CD4-positive, alpha-beta memory T cell (primary cell): ENCODE measurements around the gene NELFA. TPM values are rescaled to one million over a fixed set of nuclear protein-coding genes. Genes with fewer than 3 reads are reported as not detected.

Source experiments
- CTCF ChIA-PET: fragments of 350-600 bp; sonication (Branson Sonifier 250); formaldehyde crosslinking; loops from one replicate; lab custom pipeline; 2021; ENCODE audit warnings: inconsistent platforms; ENCODE audit not compliant: partially characterized antibody; lab: Charles Lee
- POLR2A ChIA-PET: fragments of 350-600 bp; sonication (Branson Sonifier 250); formaldehyde crosslinking; loops from one replicate; lab custom pipeline; 2021; ENCODE audit not compliant: partially characterized antibody; lab: Charles Lee
- DNase-seq, 5 donors: peaks; one replicate each; pipeline versions ENCODE4 v3.0.0 to v3.0.0-alpha.2; 2020 to 2022; ENCODE audit warnings: mixed read lengths in 1 of 5
- H3K27ac ChIP-seq: one replicate; pipeline ENCODE4 v1.7.0; 2013; ENCODE audit warnings: low read depth, low read length
- H3K27me3 ChIP-seq: 2 replicates; pipeline ENCODE4 v1.7.0; 2013; ENCODE audit warnings: mild to moderate bottlenecking, low read length, moderate library complexity; ENCODE audit not compliant: insufficient read depth
- H3K36me3 ChIP-seq: 2 replicates; pipeline ENCODE4 v1.7.0; 2013; ENCODE audit warnings: mild to moderate bottlenecking, low read length, moderate library complexity; ENCODE audit not compliant: insufficient read depth
- H3K4me1 ChIP-seq: 2 replicates; pipeline ENCODE4 v1.7.0; 2013; ENCODE audit warnings: mild to moderate bottlenecking, low read length, moderate library complexity; ENCODE audit not compliant: insufficient read depth
- H3K4me3 ChIP-seq, 2 donors: one replicate each; pipeline ENCODE4 v1.7.0; 2013; ENCODE audit warnings: low read length in 2 of 2, mild to moderate bottlenecking in 1 of 2
- H3K9me3 ChIP-seq, 2 donors: one replicate each; pipeline ENCODE4 v1.7.0; 2013; ENCODE audit warnings: low read length in 2 of 2, control low read depth in 1 of 2; ENCODE audit not compliant: control insufficient read depth in 1 of 2
- H3K27ac Mint-ChIP-seq, 7 donors: one replicate each; pipeline ENCODE4 v1.8.0; 2020 to 2021; ENCODE audit warnings: mixed read lengths in 7 of 7, mild to moderate bottlenecking in 6 of 7, inconsistent platforms in 3 of 7, moderate library complexity in 3 of 7
- H3K27me3 Mint-ChIP-seq, 2 donors: one replicate each; pipeline ENCODE4 v1.8.0; 2020 to 2021; ENCODE audit warnings: mixed read lengths in 2 of 2
- H3K36me3 Mint-ChIP-seq, 2 donors: one replicate each; pipeline ENCODE4 v1.8.0; 2020 to 2021; ENCODE audit warnings: mixed read lengths in 2 of 2, inconsistent platforms in 1 of 2, mild to moderate bottlenecking in 1 of 2
- H3K4me1 Mint-ChIP-seq, 4 donors: one replicate each; pipeline ENCODE4 v1.8.0; 2020 to 2021; ENCODE audit warnings: mixed read lengths in 4 of 4, mild to moderate bottlenecking in 1 of 4
- H3K4me3 Mint-ChIP-seq, 8 donors: one replicate each; pipeline ENCODE4 v1.8.0; 2020 to 2021; ENCODE audit warnings: mixed read lengths in 8 of 8, mild to moderate bottlenecking in 7 of 8, moderate library complexity in 6 of 8, inconsistent platforms in 3 of 8
- H3K9me3 Mint-ChIP-seq, 8 donors: one replicate each; pipeline ENCODE4 v1.8.0; 2020 to 2021; ENCODE audit warnings: mixed read lengths in 8 of 8, mild to moderate bottlenecking in 5 of 8, inconsistent platforms in 3 of 8, moderate library complexity in 1 of 8
- intact Hi-C: fragments of 100-400 bp; cut with micrococcal nuclease; formaldehyde crosslinking; loops from one replicate; pipeline ENCODE4 v1.15.1; 2023
- polyA plus RNA-seq, 2 donors: library from polyadenylated mRNA; unstranded; fragments of 300-500 nt; fragmentation: Illumina TruSeq; gene quantifications; one replicate each; pipeline ENCODE4 v1.2.3, GENCODE V29; 2021
- total RNA-seq, 2 experiments: library from RNA; stranded (reverse); gene quantifications; one replicate each; pipeline ENCODE4 v1.2.3, GENCODE V29; 2021

NELFA gene
- 10 to 100 TPM; 47.0 to 48.3 TPM for total RNA-seq
- polyA plus RNA-seq, result 10 to 100 TPM; 12.1 to 37.5 TPM

DNA sequence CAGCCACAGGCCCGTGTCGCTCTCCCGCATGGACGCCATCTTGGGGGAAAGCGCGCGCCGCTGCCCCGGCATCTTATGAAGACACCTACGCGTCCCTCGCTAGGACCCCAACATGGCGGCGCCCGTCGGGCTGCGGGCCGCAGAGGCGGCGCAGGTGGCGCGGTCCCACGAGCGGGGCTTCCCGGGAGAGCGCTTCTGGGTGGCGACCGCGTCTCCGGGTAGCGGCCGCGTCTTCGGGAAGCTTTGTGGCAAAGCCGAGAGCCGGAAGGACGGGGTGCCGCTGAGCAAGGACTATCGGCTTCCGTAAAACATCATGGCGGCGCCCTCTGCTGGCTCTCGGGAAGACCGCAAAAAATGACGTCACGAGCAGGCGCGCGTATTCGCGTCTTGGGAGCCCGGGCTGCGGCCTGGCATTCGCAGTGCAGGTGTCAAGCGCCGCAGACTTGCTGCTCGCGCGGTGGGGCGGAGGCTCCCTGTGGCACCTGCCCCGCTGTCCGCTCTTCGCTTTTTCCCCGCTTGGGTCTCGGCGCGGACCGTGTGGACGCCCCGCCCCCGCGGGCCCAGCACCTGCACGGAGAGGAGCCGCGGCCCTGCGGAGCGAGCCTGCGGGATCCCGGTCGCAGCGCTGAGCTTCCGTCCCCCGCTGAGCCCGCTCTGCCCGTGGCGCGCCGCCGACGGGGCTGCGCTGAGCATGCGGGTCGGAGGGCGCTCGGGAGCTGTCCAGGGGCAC is at the start of gene NELFA:
TSS of gene NELFA (minus strand) at position 54 of the 730 bp plus-strand sequence. CDS start at position 39, 15 bp downstream.
- intact Hi-C loops, result loop anchor here (1.0 to 10.0 kb wide), 4 partner anchors 32 to 1283 kb away; partner anchors contain the start of genes MXD4, NSD2 and RGS12
- Mint-ChIP-seq H3K36me3 (peaks cover 0 to 27% of the 10 kb centered on the region in 2 donors), H3K27ac (peak within 1 kb of the TSS; percentile 94 to 98 (median 97)), H3K4me3 (peak within 1 kb of the TSS; percentile 92 to 96 (median 94)), H3K27me3 (no peaks in the 10 kb centered on the region), H3K4me1 (peaks cover 29 to 42% (median 31%) of the 10 kb centered on the region in 4 donors), H3K9me3 (peaks cover 0 to 4% (median 0%) of the 10 kb centered on the region in 8 donors)
- Histone ChIP-seq H3K27me3 (no peaks in the 10 kb centered on the region), H3K36me3 (no peaks in the 10 kb centered on the region), H3K4me3 (peak within 1 kb of the TSS; percentile 76 to 94), H3K27ac (peak within 1 kb of the TSS; percentile 95), H3K4me1 (peaks cover 27% of the 10 kb centered on the region), H3K9me3 (no peaks in the 10 kb centered on the region)
- POLR2A ChIA-PET, result interaction anchor here (0.6 to 2.0 kb wide), 18 partner anchors 9 to 830 kb away, joined by 3 to 10 read pairs (median 4); partner anchors contain the start of genes HAUS3, LETM1, NSD2 and POLN
- DNase-seq, result peak; percentile 95 to 97 (median 97)
- CTCF ChIA-PET, result interaction anchor here (0.7 kb wide), 1 partner anchor 46 kb away, joined by 3 read pairs; no protein-coding TSS in a partner anchor

DNA sequence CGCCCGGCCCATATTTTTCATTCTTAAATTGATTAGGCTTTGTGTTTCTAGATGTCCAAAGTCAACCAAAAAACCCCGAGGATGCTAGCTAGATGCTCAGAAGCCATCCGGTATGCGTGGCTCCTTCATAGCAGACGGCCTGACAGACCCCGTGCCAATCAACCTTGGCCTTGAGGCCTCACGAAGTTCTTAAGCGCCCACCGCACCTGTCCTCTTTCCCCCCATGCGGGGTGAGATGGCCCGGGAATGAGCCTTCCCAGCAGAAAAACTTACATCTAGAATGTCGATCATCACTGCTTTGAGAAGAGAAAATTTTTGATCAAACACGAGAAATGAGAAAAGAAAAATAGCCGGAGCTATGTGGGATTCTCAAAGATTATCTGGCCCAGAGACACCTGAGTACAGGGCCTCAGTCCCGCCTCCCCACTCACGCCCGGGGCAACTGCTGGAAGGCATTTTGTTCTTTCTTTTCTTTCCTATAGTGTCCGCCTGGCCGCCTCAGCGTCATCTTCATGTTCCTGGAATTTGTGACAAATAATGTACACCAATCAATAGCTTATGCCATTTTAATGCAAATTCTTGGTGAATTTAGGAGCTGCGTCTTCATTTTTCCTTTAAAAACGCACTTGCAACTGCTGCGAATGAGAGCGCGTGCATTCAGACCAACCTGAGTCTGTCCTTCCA is 48.8 kb upstream of the NELFA start:
- intact Hi-C loops, result no loop called here
- H3K27ac Mint-ChIP-seq, result no peak overlapping the region
- H3K4me3 ChIP-seq, result no peak overlapping the region
- H3K27me3 ChIP-seq, result peaks cover 4% of the 10 kb centered on the region
- H3K9me3 Mint-ChIP-seq, result peaks cover 0 to 2% (median 0%) of the 10 kb centered on the region in 8 donors
- H3K36me3 Mint-ChIP-seq, result no peaks in the 10 kb centered on the region
- H3K4me3 Mint-ChIP-seq, result peak overlapping the region; percentile 61 to 79 (median 74)
- ChIA-PET POLR2A (no interaction called here), CTCF (no interaction called here)
- DNase-seq, result no peak
- no peaks in the 10 kb centered on the region for H3K4me1 ChIP-seq
- no peaks in the 10 kb centered on the region for H3K36me3 ChIP-seq
- no peak overlapping the region for H3K27ac ChIP-seq
- peaks cover 22 to 30% of the 10 kb centered on the region in 2 donors for H3K27me3 Mint-ChIP-seq
- H3K4me1 Mint-ChIP-seq, result peaks cover 0 to 8% (median 2%) of the 10 kb centered on the region in 4 donors
- H3K9me3 ChIP-seq, result no peaks in the 10 kb centered on the region

- H3K27ac Mint-ChIP-seq, result no peak overlapping the region
- ChIA-PET POLR2A (no interaction called here), CTCF (no interaction called here)
- Histone ChIP-seq H3K27me3 (peaks cover 4% of the 10 kb centered on the region), H3K27ac (no peak overlapping the region), H3K36me3 (no peaks in the 10 kb centered on the region), H3K4me1 (no peaks in the 10 kb centered on the region), H3K9me3 (no peaks in the 10 kb centered on the region), H3K4me3 (no peak overlapping the region)
- no peaks in the 10 kb centered on the region for H3K36me3 Mint-ChIP-seq
- no peak for DNase-seq
- no peak overlapping the region for H3K4me3 Mint-ChIP-seq
- intact Hi-C loops, result no loop called here
- H3K9me3 Mint-ChIP-seq, result peaks cover 0 to 2% (median 0%) of the 10 kb centered on the region in 8 donors
- peaks cover 0 to 8% (median 2%) of the 10 kb centered on the region in 4 donors for H3K4me1 Mint-ChIP-seq
- peaks cover 32 to 45% of the 10 kb centered on the region in 2 donors for H3K27me3 Mint-ChIP-seq
These were observed 45.4 kb upstream of the NELFA start for GRCh38 chr4:2054217-2054616.

DNA sequence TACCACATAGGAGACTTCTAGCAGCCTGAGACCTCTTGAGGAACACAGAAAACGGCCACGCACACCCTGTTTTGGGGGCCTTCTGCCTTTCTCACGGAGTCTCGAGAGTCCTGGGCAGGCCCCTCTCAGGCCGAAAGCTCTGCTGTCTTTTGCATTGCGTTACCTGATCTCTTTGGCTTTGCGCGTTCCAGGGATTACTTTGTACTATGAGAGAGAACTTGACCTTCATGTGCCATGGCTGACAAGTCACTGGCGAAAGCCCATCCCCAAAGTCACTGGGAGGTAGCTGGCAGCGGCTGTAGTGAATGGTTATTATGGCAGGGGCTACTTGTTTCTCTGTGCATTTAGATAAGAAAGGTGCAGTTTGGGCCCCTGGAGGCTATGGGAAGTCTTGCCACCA is 42.3 kb upstream of the NELFA start:
- Mint-ChIP-seq H3K4me3 (no peak overlapping the region), H3K27ac (no peak overlapping the region), H3K9me3 (no peaks in the 10 kb centered on the region), H3K27me3 (peaks cover 23 to 34% of the 10 kb centered on the region in 2 donors), H3K4me1 (no peaks in the 10 kb centered on the region), H3K36me3 (no peaks in the 10 kb centered on the region)
- ChIA-PET POLR2A (no interaction called here), CTCF (interaction anchor here (1.1 kb wide), 1 partner anchor 14 kb away, joined by 3 read pairs; no protein-coding TSS in a partner anchor)
- intact Hi-C loops, result no loop called here
- Histone ChIP-seq H3K27ac (no peak overlapping the region), H3K36me3 (no peaks in the 10 kb centered on the region), H3K4me3 (no peak overlapping the region), H3K9me3 (no peaks in the 10 kb centered on the region), H3K27me3 (no peaks in the 10 kb centered on the region), H3K4me1 (no peaks in the 10 kb centered on the region)
- no peak for DNase-seq

DNA sequence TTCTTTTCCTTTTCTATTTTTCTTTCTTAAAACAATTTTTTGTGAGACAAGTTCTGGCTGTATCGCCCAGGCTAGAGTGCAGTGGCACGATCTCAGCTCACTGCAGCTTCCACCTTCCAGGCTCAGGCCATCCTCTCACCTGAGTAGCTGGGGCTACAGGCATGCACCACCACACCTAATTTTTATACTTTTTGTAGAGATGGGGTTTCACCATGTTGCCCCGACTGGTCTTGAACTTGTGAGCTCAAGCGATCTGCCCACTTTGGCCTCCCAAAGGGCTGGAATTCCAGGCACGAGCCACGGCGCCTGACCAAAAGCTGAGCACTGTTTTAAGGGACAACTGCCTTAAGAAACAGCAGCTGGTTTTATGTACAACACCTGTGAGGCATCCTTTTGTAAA is 41.0 kb upstream of the NELFA start:
- POLR2A ChIA-PET, result no interaction called here
- H3K27me3 ChIP-seq, result no peaks in the 10 kb centered on the region
- Mint-ChIP-seq H3K9me3 (no peaks in the 10 kb centered on the region), H3K36me3 (no peaks in the 10 kb centered on the region), H3K27me3 (peaks cover 18 to 38% of the 10 kb centered on the region in 2 donors), H3K4me3 (no peak overlapping the region), H3K27ac (no peak overlapping the region), H3K4me1 (no peaks in the 10 kb centered on the region)
- no peaks in the 10 kb centered on the region for H3K36me3 ChIP-seq
- H3K4me1 ChIP-seq, result no peaks in the 10 kb centered on the region
- no peaks in the 10 kb centered on the region for H3K9me3 ChIP-seq
- H3K4me3 ChIP-seq, result no peak overlapping the region
- DNase-seq, result no peak
- CTCF ChIA-PET, result interaction anchor here (1.1 kb wide), 1 partner anchor 14 kb away, joined by 3 read pairs; no protein-coding TSS in a partner anchor
- no peak overlapping the region for H3K27ac ChIP-seq
- intact Hi-C loops, result no loop called here

GRCh38 chr4:2049381-2049780 is 40.6 kb upstream of the NELFA start:
- H3K9me3 Mint-ChIP-seq, result no peaks in the 10 kb centered on the region
- CTCF ChIA-PET, result interaction anchor here (1.1 kb wide), 1 partner anchor 13 kb away, joined by 3 read pairs; no protein-coding TSS in a partner anchor

GRCh38 chr4:2048831-2049230 is 40.1 kb upstream of the NELFA start:
- no peaks in the 10 kb centered on the region for H3K4me1 ChIP-seq
- no peaks in the 10 kb centered on the region for H3K4me1 Mint-ChIP-seq
- ChIA-PET CTCF (interaction anchor here (1.1 kb wide), 1 partner anchor 13 kb away, joined by 3 read pairs; no protein-coding TSS in a partner anchor), POLR2A (no interaction called here)
- peaks cover 15 to 34% of the 10 kb centered on the region in 2 donors for H3K27me3 Mint-ChIP-seq
- intact Hi-C loops, result no loop called here
- no peaks in the 10 kb centered on the region for H3K9me3 ChIP-seq
- H3K36me3 Mint-ChIP-seq, result no peaks in the 10 kb centered on the region
- H3K36me3 ChIP-seq, result no peaks in the 10 kb centered on the region
- no peak overlapping the region for H3K27ac ChIP-seq
- H3K27me3 ChIP-seq, result no peaks in the 10 kb centered on the region
- H3K4me3 ChIP-seq, result no peak overlapping the region
- no peak overlapping the region for H3K27ac Mint-ChIP-seq
- no peaks in the 10 kb centered on the region for H3K9me3 Mint-ChIP-seq
- DNase-seq, result no peak
- H3K4me3 Mint-ChIP-seq, result no peak overlapping the region

More at GRCh38 chr4:2049381-2049780, 40.6 kb upstream of the NELFA start:
- Histone ChIP-seq H3K4me1 (no peaks in the 10 kb centered on the region), H3K9me3 (no peaks in the 10 kb centered on the region), H3K27ac (no peak overlapping the region), H3K27me3 (no peaks in the 10 kb centered on the region), H3K36me3 (no peaks in the 10 kb centered on the region), H3K4me3 (no peak overlapping the region)
- Mint-ChIP-seq H3K4me1 (no peaks in the 10 kb centered on the region), H3K36me3 (no peaks in the 10 kb centered on the region), H3K27me3 (peaks cover 18 to 38% of the 10 kb centered on the region in 2 donors), H3K27ac (no peak overlapping the region), H3K4me3 (no peak overlapping the region)
- no peak for DNase-seq
- intact Hi-C loops, result no loop called here
- POLR2A ChIA-PET, result no interaction called here
